NCI-H524 (cell line): ENCODE data around the gene KLHL4.
"Not testable (repeated sequence)": the region's sequence is repeated elsewhere in the genome, so short reads cannot be mapped to it uniquely, and the experiment has no call there.

Experiments used
- DNase-seq, 2 experiments: peaks; one replicate each; lab custom pipeline; 2025; lab: John Stamatoyannopoulos, UW

The KLHL4 gene

DNA sequence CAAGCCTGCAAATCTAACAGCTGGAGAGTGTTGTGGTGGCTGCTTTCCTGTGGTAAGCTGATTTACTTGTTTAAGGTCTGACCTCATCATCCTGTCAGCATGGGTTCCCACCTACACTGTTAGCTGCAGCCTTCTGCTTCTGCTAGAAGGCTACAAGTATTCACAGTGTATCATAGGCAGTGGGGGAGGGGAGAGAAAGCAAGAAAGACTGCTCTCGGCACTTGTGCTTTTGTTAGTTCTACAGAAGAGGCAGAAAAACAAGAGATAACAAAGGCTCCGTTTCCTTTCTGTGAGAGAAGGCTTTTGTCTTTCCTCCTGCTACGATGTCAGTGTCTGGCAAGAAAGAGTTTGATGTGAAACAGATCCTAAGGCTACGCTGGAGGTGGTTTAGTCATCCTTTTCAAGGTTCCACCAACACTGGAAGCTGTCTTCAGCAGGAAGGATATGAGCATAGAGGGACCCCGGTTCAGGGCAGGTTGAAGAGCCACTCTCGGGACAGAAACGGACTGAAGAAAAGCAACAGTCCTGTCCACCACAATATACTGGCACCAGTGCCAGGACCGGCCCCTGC is at the start of gene KLHL4:
TSS of gene KLHL4 (plus strand) at position 232 of the 571 bp plus-strand sequence. CDS start at position 324, 92 bp downstream.
- peak; percentile 62 to 84 for DNase-seq

GRCh38 chrX:87468941-87469340 is 48.7 kb upstream of the KLHL4 start:
- no peak for DNase-seq

GRCh38 chrX:87475793-87476192 is 41.8 kb upstream of the KLHL4 start:
- DNase-seq, result no peak

DNA sequence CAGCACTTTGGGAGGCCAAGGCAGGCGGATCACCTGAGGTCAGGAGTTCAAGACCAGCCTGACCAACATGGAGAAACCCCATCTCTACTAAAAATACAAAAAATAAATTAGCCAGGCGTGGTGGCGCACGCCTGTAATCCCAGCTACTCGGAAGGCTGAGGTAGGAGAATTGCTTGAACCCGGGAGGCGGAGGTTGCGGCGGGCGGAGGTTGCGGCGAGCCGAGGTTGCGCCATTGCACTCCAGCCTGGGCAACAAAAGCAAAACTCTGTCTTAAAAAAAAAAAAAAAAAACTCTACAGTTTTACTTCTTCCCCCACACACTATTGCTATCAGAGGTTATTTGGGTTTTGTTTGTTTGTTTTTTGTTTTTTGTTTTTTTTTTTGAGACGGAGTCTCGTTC is 38.9 kb upstream of the KLHL4 start:
- DNase-seq, result not testable (repeated sequence)

DNA sequence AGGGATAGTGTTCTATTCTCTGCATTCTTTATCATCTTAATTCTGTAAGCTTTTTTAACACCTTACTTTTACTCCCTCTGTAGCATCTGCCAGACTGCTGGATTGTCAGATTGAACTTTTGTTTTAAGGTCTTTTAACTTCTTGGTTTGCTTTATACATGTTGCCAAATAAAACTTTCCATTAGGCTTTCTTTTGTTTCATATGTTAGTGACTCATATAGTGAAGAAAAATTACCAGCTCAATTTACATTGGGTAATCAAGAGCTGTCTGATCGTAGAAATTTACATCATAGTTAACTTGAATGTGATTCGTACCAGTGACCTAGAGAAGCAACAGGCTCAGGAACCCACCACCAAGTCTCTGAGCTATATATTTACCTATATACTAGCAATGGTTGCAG is 28.5 kb upstream of the KLHL4 start:
- DNase-seq, result no peak

DNA sequence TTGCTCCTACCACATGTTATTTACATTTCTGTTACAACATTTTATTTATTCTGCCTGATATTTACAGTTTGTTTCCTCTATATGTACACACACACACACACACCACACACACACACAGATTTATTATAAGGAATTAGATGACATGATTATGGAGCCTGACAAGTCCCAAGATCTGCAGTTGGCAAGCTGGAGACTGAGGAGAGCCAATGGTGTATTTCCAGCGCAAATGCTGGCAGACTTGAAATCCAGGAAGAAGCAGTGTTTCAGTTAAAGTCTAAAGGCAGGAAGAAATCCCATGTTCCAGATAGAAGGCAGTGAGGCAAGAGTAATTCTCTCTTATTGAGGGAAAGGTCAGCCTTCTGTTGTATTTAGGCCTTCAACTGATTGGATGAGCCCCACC is 1.8 kb upstream of the KLHL4 start:
- no peak for DNase-seq

- no peak for DNase-seq
Measured at GRCh38 chrX:87516717-87517121, 883 bp upstream of the KLHL4 start.

DNA sequence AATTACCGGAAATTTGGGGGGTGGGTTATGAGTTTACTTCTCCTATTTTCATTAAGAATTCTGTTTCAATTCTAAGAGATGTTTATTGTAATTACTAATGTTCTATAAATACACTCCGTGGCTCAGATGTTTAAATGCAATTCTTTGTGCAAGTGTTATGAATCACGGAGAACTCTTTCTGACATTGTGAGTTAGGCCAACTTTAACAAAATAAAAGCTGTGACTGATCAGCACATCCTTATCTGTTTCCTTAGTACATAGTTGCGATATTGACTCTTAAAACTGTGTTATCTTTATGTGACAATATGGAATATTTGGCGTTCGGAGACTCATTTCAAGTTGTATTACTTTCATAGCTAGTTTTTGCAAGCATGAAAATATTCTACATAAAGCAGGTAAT is 902 bp downstream of the KLHL4 start:
- DNase-seq, result no peak

DNA sequence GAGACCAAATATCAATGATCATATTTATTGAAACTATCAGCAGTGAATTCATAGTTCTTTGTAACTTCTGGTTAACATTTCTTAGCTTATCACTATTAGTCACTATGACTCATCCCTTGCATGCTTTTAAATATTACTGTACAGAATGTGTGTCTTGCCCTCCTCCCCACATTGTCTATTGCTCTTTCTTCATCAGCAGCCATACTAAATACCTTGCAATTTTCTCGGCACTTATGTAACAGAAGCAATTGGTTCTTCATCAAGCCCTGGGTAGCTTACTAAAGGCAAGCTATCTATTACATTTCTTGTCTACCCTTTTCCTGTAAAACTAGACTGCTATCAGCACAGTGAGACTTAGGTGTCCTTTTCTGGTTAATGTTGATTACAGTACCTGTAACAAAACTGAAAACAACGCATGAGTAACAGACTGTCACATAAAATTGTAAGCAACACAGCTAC is 8.2 kb downstream of the KLHL4 start:
- DNase-seq, result no peak

DNA sequence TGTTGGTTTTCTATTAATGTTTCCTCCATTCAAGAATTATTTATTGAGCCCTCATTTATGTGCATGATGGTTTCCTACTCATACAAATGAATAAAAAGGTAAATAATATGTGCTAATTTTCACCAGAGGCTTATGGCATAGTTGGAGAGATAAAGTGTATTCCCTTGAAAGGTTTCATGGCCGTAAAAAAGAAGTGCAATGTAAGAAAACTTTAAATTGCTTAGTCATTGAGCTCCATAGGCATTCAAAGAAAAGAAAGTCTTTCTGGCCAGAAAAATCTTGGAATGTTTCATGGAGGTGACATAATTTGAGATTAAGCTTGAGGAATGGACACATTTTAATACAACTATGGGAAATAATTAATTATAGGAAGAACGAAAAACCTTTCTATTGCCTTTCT is 8.7 kb downstream of the KLHL4 start:
- no peak for DNase-seq

- no peak for DNase-seq
Measured at GRCh38 chrX:87528487-87528886, 10.9 kb downstream of the KLHL4 start.

DNA sequence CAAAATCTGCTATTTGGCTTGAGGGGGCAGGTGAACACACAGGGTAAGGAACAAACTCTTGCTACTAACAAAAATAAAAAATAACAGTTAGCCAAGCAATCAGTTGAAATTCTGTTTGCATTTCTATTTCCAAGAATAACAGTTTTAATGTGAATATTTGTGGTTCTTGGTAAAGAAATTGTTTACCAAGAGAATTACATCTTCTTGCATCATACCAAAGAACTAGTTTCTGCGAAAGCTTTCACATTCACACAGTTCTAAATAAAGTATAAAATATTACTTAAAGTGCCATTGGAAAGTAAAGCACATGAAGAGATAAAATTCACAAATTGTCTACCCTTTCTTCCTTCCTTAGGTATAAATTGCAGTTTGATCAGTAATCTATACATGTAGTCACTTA is 54.4 kb downstream of the KLHL4 start:
- DNase-seq, result no peak

DNA sequence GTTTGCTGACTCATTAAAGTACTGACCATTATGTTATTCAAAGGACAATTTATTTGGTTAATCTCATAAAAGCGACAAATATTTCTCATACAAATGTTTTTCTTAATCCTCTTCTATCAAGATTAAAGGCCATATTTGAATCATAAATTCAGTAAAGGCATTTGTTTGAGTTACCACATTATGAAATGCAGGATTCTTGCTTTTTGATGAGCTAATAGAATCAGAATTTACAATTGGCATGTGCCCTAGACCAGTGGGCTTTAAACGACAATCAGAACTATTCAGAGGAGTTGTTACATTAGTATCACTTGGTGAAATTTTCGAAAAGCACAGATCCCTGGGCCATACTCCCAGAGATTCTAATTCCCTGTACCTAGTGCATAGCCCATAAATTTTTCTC is 55.3 kb downstream of the KLHL4 start:
- DNase-seq, result no peak

DNA sequence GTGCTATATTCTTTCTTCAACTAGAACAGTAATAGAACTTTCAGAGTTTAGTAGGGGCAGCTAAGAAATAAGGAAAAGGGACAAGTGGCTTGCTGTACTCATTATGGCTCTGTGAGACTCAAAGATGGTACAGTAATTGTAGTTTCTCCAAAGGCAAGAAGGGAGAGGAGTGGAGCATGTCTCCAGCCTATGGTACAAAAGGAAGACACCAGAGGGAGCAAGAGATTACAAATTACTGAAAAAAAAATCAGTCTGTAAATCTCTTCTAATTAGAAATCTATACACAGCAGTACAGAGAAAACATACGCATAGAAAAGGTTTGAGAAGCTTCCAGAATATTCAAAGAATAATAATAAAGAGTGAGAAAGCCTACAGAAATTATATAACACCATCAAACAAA is 61.4 kb downstream of the KLHL4 start:
- peak in 1 of 2 experiments; percentile 15 for DNase-seq

GRCh38 chrX:87580862-87581261 is 63.3 kb downstream of the KLHL4 start:
- DNase-seq, result no peak

- DNase-seq, result no peak
Measured at GRCh38 chrX:87582453-87582852, 64.9 kb downstream of the KLHL4 start.

DNA sequence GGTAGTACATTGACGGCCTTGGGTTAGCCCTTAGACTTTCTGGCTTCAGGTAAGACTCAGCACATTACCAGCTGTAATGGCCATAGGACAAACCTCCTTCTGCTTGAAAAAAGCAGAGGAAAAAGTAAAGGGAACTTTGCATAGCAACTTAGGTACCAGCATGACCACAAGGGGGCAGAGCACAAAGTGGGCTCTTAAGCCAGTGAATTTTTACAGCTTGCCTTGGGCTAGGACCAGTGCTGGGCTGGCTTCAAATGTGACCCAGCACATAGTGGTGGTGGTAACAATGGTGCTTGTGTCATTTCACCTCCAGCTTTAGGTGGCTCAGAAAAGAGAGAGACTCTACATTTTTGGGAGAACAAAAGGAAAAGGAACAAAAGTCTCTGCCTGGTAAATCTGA is 66.1 kb downstream of the KLHL4 start:
- DNase-seq, result peak; percentile 6 to 16

DNA sequence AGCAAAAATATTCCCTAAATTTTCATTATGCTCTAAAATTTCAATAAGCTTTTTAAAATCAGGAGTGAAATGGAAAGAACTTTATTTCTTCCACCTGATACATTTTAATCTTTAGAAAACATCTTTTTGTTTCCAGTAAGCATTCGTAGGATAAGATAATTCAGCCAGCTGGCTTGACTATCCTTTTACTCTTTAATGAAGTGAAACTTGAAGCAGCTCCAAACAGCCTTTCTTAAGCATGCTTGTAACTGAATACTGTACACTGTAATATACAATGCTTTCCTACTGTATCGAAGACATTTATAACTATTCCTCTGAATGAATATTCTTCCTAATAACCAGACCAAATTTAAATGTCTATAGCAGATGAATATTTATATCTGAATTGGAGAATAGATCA is 98.8 kb downstream of the KLHL4 start:
- no peak for DNase-seq

GRCh38 chrX:87621697-87622096 is 104.1 kb downstream of the KLHL4 start:
- no peak for DNase-seq

DNA sequence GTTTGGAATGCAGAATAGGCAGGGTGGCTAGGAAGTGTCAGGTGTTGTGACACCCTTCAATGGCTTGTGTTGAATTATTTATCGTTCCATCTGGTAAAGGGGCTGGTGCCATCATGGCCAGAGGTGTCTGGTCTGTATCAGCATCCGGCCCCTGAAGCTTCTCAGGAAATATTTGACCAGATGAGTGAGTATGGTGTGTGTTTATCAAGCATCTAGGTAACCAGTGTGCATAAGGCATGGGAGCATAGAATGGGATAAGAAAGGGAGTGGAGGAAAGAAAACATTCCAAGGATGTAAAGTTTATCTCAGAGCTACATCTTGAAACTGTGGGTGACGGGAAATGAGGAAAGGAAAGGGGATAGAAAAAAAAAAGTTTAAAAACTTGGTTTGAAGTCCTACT is 109.4 kb downstream of the KLHL4 start:
- DNase-seq, result peak in 1 of 2 experiments; percentile 22

- DNase-seq, result no peak
Measured at GRCh38 chrX:87634361-87634760, 116.8 kb downstream of the KLHL4 start.

- no peak for DNase-seq
Measured at GRCh38 chrX:87636533-87636932, 118.9 kb downstream of the KLHL4 start.

- DNase-seq, result not testable (repeated sequence)
Measured at GRCh38 chrX:87641439-87641838, 123.8 kb downstream of the KLHL4 start.

DNA sequence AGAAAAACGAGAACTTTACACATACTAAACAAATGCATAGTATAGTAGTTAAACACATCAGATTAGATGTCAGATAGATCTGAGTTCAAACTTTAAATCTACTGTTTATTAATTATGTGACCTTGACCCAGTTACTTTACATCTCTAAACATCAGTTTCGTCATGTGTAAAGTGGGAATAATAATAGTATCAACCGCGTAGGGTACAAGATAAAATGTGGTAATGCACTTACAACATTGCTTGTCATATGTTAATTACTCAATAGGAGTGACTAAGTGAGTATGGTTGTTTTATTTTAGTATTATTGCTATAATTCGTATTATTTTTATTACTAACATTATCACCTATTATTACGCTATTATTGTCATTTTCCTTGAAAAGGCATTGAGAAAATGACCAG is 144.2 kb downstream of the KLHL4 start:
- DNase-seq, result no peak

- no peak for DNase-seq
Measured at GRCh38 chrX:87663421-87663820, 145.8 kb downstream of the KLHL4 start.
